GM12891 (cell line): ENCODE data around the gene RARRES1.

Experiments
- POLR2A ChIP-seq: IDR thresholded peaks from 2 replicates; pipeline ENCODE4 v1.6.1; 2011; ENCODE audit warnings: low read depth, low read length, control low read depth
- SPI1 ChIP-seq: IDR thresholded peaks from 2 replicates; pipeline ENCODE4 v1.6.1; 2011; ENCODE audit warnings: low read depth, low read length, control low read depth
- TAF1 ChIP-seq: IDR thresholded peaks from 2 replicates; pipeline ENCODE4 v1.6.1; 2011; ENCODE audit warnings: low read depth, low read length, control low read depth

DNA sequence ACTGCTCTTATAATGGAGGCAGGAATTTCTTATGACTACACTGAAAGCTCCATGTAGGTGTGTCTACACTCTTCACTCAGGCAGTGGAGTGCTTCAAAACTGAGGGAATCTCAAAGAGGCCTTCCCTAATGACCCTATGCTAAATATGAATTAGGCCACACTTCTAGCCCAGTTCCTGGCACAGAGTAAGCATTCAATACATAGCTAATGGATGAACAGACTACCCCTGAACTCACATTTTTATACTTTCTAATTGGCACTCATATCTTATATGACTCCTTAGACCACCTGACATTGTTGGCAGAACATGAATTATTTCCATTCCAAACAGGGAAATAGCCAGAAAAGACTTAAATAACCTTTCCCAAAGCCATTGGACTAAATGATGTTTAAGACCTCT is 3.4 kb downstream of the RARRES1 start:
- TF ChIP-seq POLR2A: no peak
- TF ChIP-seq SPI1: no peak
- TF ChIP-seq TAF1: no peak
